Panc1 (cell line): ENCODE results near the gene TACR1. TPM values are rescaled to one million over a fixed set of nuclear protein-coding genes. Genes with fewer than 3 reads are reported as not detected.

Source experiments
- ATAC-seq: fragments of 200-7000 bp; cut with Tn5 transposase; 2 replicates; pipeline ENCODE4 v1.9.1; 2020; ENCODE audit warnings: mild to moderate bottlenecking, moderate library complexity
- BruUV-seq: library from RNA; stranded (reverse); fragments of 400-500 nt; replicated peaks from 2 replicates; lab custom pipeline; 2021; lab: Mats Ljungman, UMichigan
- CTCF ChIA-PET: fragments of 300-600 bp; sonication (Branson Sonifier 250); formaldehyde crosslinking; loops from one replicate; lab custom pipeline; 2022; ENCODE audit warnings: antibody characterized with exemption; lab: Charles Lee
- POLR2A ChIA-PET: fragments of 300-600 bp; sonication (Branson Sonifier 250); formaldehyde crosslinking; loops from one replicate; lab custom pipeline; 2022; ENCODE audit warnings: antibody characterized with exemption; lab: Charles Lee
- DNase-seq: peaks from one replicate; pipeline ENCODE4 v3.0.0-alpha.2; 2010; ENCODE audit warnings: low read depth, low spot score
- H3K27ac ChIP-seq: 2 replicates; pipeline ENCODE4 v1.5.1; 2011; ENCODE audit warnings: mild to moderate bottlenecking, low read length, inconsistent platforms
- H3K27me3 ChIP-seq: fragments of 200-500 bp; sonication (Bioruptor generic); 2 replicates; pipeline ENCODE4 v1.6.0; 2014; ENCODE audit warnings: low read length, inconsistent platforms; ENCODE audit not compliant: control insufficient read depth, insufficient read depth
- H3K36me3 ChIP-seq: fragments of 200-500 bp; sonication (Bioruptor generic); 2 replicates; pipeline ENCODE4 v1.5.1; 2014; ENCODE audit warnings: inconsistent platforms, mild to moderate bottlenecking, low read length, moderate library complexity; ENCODE audit not compliant: control insufficient read depth, insufficient read depth
- H3K4me1 ChIP-seq: 2 replicates; pipeline ENCODE4 v1.5.1; 2011; ENCODE audit warnings: inconsistent platforms, mild to moderate bottlenecking, low read length, moderate library complexity; ENCODE audit not compliant: control insufficient read depth, insufficient read depth
- H3K4me3 ChIP-seq, 2 experiments: 2 replicates each; pipeline ENCODE4 v1.5.1; 2011 to 2012; ENCODE audit warnings: low read depth in 2 of 2, low read length in 2 of 2, mild to moderate bottlenecking in 2 of 2, inconsistent platforms in 1 of 2, moderate library complexity in 1 of 2
- H3K9me3 ChIP-seq: fragments of 200-500 bp; sonication (Bioruptor generic); 2 replicates; pipeline ENCODE4 v1.5.1; 2014; ENCODE audit warnings: low read depth, mild to moderate bottlenecking, inconsistent platforms, low read length, moderate library complexity; ENCODE audit not compliant: control insufficient read depth, insufficient read depth
- CTCF ChIP-seq: fragments of 450-650 bp; IDR thresholded peaks from 2 replicates; pipeline ENCODE4 v1.5.1; 2017; ENCODE audit warnings: mild to moderate bottlenecking
- POLR2AphosphoS5 ChIP-seq: IDR thresholded peaks from 2 replicates; pipeline ENCODE4 v1.6.1; 2012; ENCODE audit warnings: mild to moderate bottlenecking, low read depth, low read length, moderate library complexity
- REST ChIP-seq, 2 experiments: IDR thresholded peaks; 2 replicates each; pipeline ENCODE4 v1.6.1; 2011 to 2012; ENCODE audit warnings: low read depth in 2 of 2, control low read depth in 1 of 2, low read length in 1 of 2, mild to moderate bottlenecking in 1 of 2, moderate library complexity in 1 of 2; ENCODE audit not compliant: insufficient read depth in 1 of 2
- SIN3A ChIP-seq: IDR thresholded peaks from 2 replicates; pipeline ENCODE4 v1.6.1; 2012; ENCODE audit warnings: low read depth, mild to moderate bottlenecking, low read length, moderate library complexity, borderline replicate concordance; ENCODE audit not compliant: insufficient read depth
- TCF7L2 ChIP-seq: IDR thresholded peaks from 2 replicates; pipeline ENCODE4 v1.6.1; 2011; ENCODE audit warnings: mild to moderate bottlenecking, low read depth, low read length, inconsistent platforms
- in situ Hi-C: cut with HindIII; loops from 2 replicates; pipeline ENCODE4 v1.10.0; 2016; ENCODE audit warnings: low sequenced_read_pairs, low pct_unique_long_range_greater_than_20kb
- intact Hi-C: fragments of 100-400 bp; cut with micrococcal nuclease; formaldehyde crosslinking; loops from one replicate; pipeline ENCODE4 v1.10.0; 2022; ENCODE audit not compliant: unreplicated experiment
- total RNA-seq: library from RNA; stranded (reverse); gene quantifications from one replicate; pipeline ENCODE4 v1.2.1, GENCODE V29; 2021; ENCODE audit not compliant: unreplicated experiment

TACR1 gene
- total RNA-seq, 1 experiment from 2014 or later = not detected

GRCh38 chr2:75133621-75134570 lies 65.4 kb downstream of the TACR1 start:
- Histone ChIP-seq H3K27ac (no peak overlapping the region), H3K36me3 (no peaks in the 10 kb centered on the region), H3K9me3 (no peaks in the 10 kb centered on the region), H3K4me1 (no peaks in the 10 kb centered on the region), H3K27me3 (no peaks in the 10 kb centered on the region), H3K4me3 (no peak overlapping the region)
- ChIA-PET CTCF (no interaction called here), POLR2A (no interaction called here)
- no peak for DNase-seq
- intact Hi-C loops (no loop called here), in situ Hi-C loops (no loop called here)
- no TSS peak for BruUV-seq
- TF ChIP-seq CTCF = no peak
- no peak for TF ChIP-seq TCF7L2
- no peak for TF ChIP-seq POLR2AphosphoS5
- no peak for TF ChIP-seq REST (IDR thresholded peaks at IDR 0.05; ENCODE audit: insufficient read depth in 1 of 2, low read depth in 2 of 2, low read length in 1 of 2)
- TF ChIP-seq SIN3A = no peak
- no peak for ATAC-seq

GRCh38 chr2:75130171-75130570 lies 69.1 kb downstream of the TACR1 start:
- ChIA-PET POLR2A (interaction anchor here (0.6 kb wide), 1 partner anchor 1155 kb away, joined by 4 read pairs; no protein-coding TSS in a partner anchor), CTCF (no interaction called here)
- Histone ChIP-seq H3K36me3 (no peaks in the 10 kb centered on the region), H3K27ac (no peak overlapping the region), H3K27me3 (no peaks in the 10 kb centered on the region), H3K9me3 (no peaks in the 10 kb centered on the region), H3K4me3 (no peak overlapping the region), H3K4me1 (no peaks in the 10 kb centered on the region)
- BruUV-seq = no TSS peak
- in situ Hi-C loops (no loop called here), intact Hi-C loops (no loop called here)
- DNase-seq = no peak
- TF ChIP-seq REST (IDR thresholded peaks at IDR 0.05; ENCODE audit: insufficient read depth in 1 of 2, low read depth in 2 of 2, low read length in 1 of 2) = no peak
- no peak for TF ChIP-seq SIN3A
- no peak for TF ChIP-seq POLR2AphosphoS5
- no peak for TF ChIP-seq TCF7L2
- TF ChIP-seq CTCF = no peak
- ATAC-seq = no peak
